Fibroblast of the aortic adventitia (primary cell): ENCODE data around the gene SIDT1. TPM values are rescaled to one million over a fixed set of nuclear protein-coding genes. Genes with fewer than 3 reads are reported as not detected.

ENCODE experiments used
- DNase-seq: peaks from one replicate; pipeline ENCODE4 v3.0.0-alpha.2; 2010; ENCODE audit warnings: low read depth
- H3K4me3 ChIP-seq: 2 replicates; pipeline ENCODE4 v1.5.1; 2011; ENCODE audit warnings: low read depth, mild to moderate bottlenecking, control low read depth, low read length, moderate library complexity
- total RNA-seq: library from RNA; depleted of rRNA; stranded (reverse); fragments of >200 nt; gene quantifications from 2 replicates; pipeline ENCODE4 v1.2.3, GENCODE V29; 2012; ENCODE audit warnings: low replicate concordance
- TF ChIP-seq, protein P1 (sequence below): IDR thresholded peaks from 2 replicates; pipeline ENCODE4 v1.5.1; 2011; ENCODE audit warnings: mild to moderate bottlenecking, low read length, control low read depth, inconsistent platforms; ENCODE audit not compliant: insufficient read depth

The SIDT1 gene
- total RNA-seq, 1 donor, result not detected

DNA sequence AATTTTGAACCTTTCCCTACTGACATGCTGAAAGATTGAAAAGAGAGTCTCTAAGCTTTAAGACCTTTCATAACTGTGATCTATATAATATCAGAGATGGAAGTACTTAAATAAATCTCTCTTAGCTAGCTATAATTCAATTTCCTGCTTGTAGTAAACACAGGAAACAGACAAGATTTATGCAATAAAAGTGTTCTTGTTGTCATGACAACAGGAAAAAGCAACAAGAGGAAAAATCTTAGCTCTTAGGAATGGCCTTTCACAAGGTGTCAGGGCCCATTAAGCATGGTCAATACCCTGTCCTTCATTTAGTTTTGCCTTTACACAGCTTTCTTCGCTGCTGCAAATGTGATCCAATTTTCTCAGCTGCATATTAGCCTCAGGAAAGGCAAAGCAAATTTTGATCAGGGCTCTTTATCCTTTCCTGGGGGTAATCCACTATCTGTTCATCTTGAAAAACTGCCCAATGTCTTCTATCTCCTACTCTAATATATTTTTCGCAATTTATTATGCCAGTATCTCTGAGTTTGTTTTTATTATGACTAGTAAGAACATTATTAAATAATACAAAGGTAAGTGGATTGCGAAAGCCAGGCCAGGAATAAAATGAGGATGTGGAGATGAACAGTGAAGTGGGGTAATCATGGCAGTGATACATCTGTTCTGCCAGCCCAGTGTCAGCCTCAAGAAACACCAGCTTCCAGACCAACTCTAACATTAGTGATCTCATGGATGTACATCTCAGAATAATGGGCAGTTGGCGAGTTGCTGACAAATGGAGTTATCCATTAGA lies 28.7 kb downstream of the SIDT1 start:
- no peak overlapping the region for H3K4me3 ChIP-seq
- TF ChIP-seq, protein P1, sequence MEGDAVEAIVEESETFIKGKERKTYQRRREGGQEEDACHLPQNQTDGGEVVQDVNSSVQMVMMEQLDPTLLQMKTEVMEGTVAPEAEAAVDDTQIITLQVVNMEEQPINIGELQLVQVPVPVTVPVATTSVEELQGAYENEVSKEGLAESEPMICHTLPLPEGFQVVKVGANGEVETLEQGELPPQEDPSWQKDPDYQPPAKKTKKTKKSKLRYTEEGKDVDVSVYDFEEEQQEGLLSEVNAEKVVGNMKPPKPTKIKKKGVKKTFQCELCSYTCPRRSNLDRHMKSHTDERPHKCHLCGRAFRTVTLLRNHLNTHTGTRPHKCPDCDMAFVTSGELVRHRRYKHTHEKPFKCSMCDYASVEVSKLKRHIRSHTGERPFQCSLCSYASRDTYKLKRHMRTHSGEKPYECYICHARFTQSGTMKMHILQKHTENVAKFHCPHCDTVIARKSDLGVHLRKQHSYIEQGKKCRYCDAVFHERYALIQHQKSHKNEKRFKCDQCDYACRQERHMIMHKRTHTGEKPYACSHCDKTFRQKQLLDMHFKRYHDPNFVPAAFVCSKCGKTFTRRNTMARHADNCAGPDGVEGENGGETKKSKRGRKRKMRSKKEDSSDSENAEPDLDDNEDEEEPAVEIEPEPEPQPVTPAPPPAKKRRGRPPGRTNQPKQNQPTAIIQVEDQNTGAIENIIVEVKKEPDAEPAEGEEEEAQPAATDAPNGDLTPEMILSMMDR, result no peak
- no peak for DNase-seq

DNA sequence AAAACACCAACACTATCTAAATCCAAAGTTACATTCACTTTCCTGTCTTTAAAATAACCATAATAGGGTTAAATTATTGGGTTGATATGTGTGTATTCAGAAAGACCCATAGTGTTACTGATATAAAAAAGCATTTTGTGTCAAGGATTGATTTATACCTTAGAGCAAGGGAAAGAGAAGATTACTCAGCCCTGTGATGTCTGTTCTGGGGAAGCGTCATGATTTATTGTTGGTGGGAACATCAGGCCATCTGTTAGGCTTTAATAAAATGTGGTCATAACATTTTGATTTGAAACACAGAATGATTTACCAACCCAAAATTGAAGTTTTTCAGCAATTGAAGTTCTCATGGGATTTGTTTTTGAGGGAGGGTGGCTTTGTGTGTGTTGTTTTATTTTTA lies 33.2 kb downstream of the SIDT1 start:
- no peak overlapping the region for H3K4me3 ChIP-seq
- no peak for DNase-seq
- TF ChIP-seq, protein P1, result no peak

DNA sequence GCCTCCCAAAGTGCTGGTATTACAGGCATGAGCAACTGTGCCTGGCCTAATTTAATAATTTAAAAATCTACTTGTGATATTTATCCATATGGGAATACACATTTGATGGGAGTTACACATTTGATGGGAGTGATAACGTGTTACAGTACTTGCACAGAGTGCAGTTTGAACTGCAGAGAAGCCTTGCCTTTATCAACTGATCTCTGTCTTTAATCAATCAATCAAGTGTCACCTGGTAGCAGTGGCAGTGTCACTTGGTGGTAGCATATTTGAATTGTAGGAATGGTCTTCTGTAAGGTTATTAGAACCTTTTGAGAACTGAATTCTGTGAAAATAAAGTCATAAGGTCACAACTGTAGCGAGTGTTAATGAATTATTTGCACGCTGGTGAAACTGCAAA lies 37.8 kb downstream of the SIDT1 start:
- TF ChIP-seq, protein P1, result no peak
- no peak for DNase-seq
- H3K4me3 ChIP-seq, result no peak overlapping the region

DNA sequence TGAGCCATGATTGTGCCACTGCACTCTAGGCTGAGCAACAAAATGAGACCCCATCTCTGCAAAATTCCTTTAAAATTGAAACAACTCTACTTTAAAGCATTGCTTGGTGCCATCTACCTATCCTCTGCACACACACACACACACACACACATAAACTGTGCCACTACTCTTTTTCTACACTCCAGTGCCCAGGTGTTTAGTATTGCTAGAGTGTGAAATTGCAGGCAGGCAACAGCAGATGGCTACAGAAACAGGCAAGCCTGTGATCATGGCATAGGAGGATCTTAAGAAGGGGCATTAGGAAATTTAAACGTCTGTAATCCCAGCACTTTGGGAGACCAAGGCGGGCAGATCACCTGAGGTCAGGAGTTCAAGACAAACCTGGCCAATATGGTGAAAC lies 39.0 kb downstream of the SIDT1 start:
- no peak for DNase-seq
- no peak overlapping the region for H3K4me3 ChIP-seq
- TF ChIP-seq, protein P1, result no peak

DNA sequence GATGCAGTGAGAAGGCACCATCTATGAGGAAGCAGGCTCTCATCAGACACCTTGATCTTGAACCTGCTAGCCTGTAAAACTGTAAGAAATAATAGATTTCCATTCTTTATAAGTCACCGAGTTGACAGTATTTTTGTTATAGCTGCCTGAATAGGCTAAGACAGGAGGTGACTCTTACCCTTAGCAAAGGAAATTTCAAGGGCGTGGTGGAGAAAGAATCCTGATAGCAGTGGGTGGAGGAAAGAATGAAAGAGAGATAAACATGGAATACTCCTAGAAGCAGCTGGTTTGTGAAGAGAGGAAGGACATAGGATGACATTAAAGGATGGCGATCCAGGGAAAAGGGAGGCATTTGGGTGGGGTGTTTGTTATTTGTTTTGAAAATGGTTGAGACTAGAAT lies 41.4 kb downstream of the SIDT1 start:
- TF ChIP-seq, protein P1, result no peak
- DNase-seq, result no peak
- no peak overlapping the region for H3K4me3 ChIP-seq

DNA sequence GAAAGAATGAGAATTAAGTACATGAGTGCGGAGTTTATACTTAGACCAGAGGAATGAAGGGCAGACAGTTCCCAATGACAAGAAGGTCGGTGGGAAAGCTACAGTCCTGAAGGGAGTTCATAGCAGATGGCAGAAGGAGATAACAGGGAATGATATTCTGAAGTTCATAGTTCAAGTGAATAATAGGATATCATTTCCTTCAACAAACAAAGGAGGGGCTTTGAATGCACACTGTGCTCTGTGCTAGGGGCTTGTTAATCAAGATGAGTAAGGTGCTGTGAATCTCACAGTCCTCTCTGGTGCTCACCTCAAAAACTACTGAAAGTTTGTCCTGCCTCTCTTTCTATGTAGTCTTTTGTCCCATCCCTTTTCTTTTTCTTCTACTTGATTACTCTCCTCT lies 41.9 kb downstream of the SIDT1 start:
- DNase-seq, result no peak
- H3K4me3 ChIP-seq, result no peak overlapping the region
- TF ChIP-seq, protein P1, result no peak

DNA sequence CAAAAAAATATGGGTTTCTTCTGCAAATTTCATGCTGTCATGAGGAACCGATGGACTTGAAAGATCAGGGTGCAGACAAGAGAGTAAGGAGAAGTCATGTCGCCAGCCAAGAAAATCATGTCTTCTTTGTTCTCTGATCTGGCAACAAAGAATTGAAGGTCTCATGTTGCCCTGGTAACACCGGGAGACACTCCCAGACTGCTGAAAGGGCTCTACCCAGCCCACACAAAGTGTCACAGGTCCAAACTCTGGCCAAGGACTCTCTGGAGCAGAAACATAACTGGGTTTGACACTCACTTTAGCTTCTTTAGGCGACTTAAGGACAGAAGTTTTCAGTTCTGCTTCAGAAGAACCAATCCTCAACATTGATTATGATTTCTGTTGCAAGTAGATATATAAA lies 42.9 kb downstream of the SIDT1 start:
- H3K4me3 ChIP-seq, result no peak overlapping the region
- TF ChIP-seq, protein P1, result no peak
- DNase-seq, result no peak
